ENCODE results near the gene STX4.

- TF ChIP-seq CTCF (IDR thresholded peaks at IDR 0.05) (no peak), SIN3A (IDR thresholded peaks at IDR 0.05; ENCODE audit: borderline replicate concordance, insufficient read depth, low read depth, low read length) (no peak), TCF7L2 (IDR thresholded peaks at IDR 0.05; ENCODE audit: low read depth, low read length) (no peak), POLR2AphosphoS5 (IDR thresholded peaks at IDR 0.05; ENCODE audit: low read depth, low read length) (no peak)
Observed at GRCh38 chr16:31006086-31006385, 27.3 kb upstream of the STX4 start.

All from Panc1 (cell line).